A673 (cell line): ENCODE data around the gene TARS2.

ENCODE experiments used
- CTCF ChIP-seq: fragments of 300-800, 200-600 bp; sonication (generic); conservative IDR thresholded peaks from 2 replicates; pipeline ENCODE4 v1.5.1; 2017; ENCODE audit warnings: low read depth, mild to moderate bottlenecking, antibody characterized with exemption, low read length, moderate library complexity, mixed read lengths
- EZH2 ChIP-seq: fragments of 200-600 bp; sonication (generic); IDR thresholded peaks from 2 replicates; pipeline ENCODE4 v1.6.1; 2017; ENCODE audit warnings: borderline replicate concordance, low read depth, mild to moderate bottlenecking, mixed read lengths, antibody characterized with exemption, low read length; ENCODE audit not compliant: poor library complexity, severe bottlenecking

- TF ChIP-seq CTCF (no peak), EZH2 (no peak)
Measured at GRCh38 chr1:150476754-150477153, 10.5 kb upstream of the TARS2 start.
